Transverse colon (tissue), 4 donors: ENCODE measurements around the gene TMEM158. TPM values are rescaled to one million over a fixed set of nuclear protein-coding genes. Genes with fewer than 3 reads are reported as not detected.

Experiments used
- DNase-seq: peaks from one replicate; pipeline ENCODE4 v3.0.0-alpha.2; 2019
- H3K27ac ChIP-seq, 4 donors: fragments of 200-600 bp; sonication (generic); 2 replicates each; pipeline ENCODE4 v1.5.1; 2016 to 2018; ENCODE audit warnings: inconsistent platforms in 4 of 4
- H3K27me3 ChIP-seq: fragments of 200-600 bp; sonication (generic); 2 replicates; pipeline ENCODE4 v1.5.1; 2017; ENCODE audit warnings: inconsistent platforms
- H3K36me3 ChIP-seq, 4 donors: fragments of 200-600 bp; sonication (generic); 2 replicates each; pipeline ENCODE4 v1.5.1; 2017 to 2019; ENCODE audit warnings: inconsistent platforms in 4 of 4
- H3K4me1 ChIP-seq, 4 donors: fragments of 200-600 bp; sonication (generic); 2 replicates each; pipeline ENCODE4 v1.5.1; 2017 to 2020; ENCODE audit warnings: inconsistent platforms in 4 of 4
- H3K4me3 ChIP-seq, 4 donors: fragments of 200-600 bp; sonication (generic); 1 replicate in 1 of 4; 2 replicates in 3 of 4; pipeline versions ENCODE4 v1.5.1 to v1.6.1; 2017 to 2019; ENCODE audit warnings: inconsistent platforms in 4 of 4
- H3K9me3 ChIP-seq, 2 donors: fragments of 200-600 bp; sonication (generic); 2 replicates each; pipeline ENCODE4 v1.5.1; 2017 to 2019; ENCODE audit warnings: inconsistent platforms in 2 of 2
- CTCF ChIP-seq, 5 experiments: fragments of 200-600 bp in 3 of 5; fragments of 450-650 bp in 2 of 5; sonication (generic) in 3 of 5; IDR thresholded peaks; 1 replicate in 2 of 5; 2 replicates in 3 of 5; pipeline ENCODE4 v1.5.1; 2016 to 2017; ENCODE audit warnings: antibody characterized with exemption in 5 of 5, inconsistent platforms in 3 of 5, mild to moderate bottlenecking in 2 of 5, moderate library complexity in 1 of 5
- EP300 ChIP-seq: sonication (generic); formaldehyde crosslinking; IDR thresholded peaks from one replicate; pipeline ENCODE4 v1.6.1; 2017; ENCODE audit warnings: antibody characterized with exemption, low read depth
- POLR2A ChIP-seq: fragments of 450-650 bp; IDR thresholded peaks from one replicate; pipeline ENCODE4 v1.6.1; 2016; ENCODE audit warnings: antibody characterized with exemption, mild to moderate bottlenecking, moderate library complexity
- POLR2AphosphoS5 ChIP-seq, 3 donors: sonication (generic); formaldehyde crosslinking; IDR thresholded peaks; one replicate each; pipeline ENCODE4 v1.6.1; 2016; ENCODE audit warnings: antibody characterized with exemption in 3 of 3
- WGBS, 2 donors: methylation state at CpG; one replicate each; pipeline ENCODE4 v1.1.5; 2018; ENCODE audit warnings: low coverage in 1 of 2; 5-methylcytosine and 5-hydroxymethylcytosine counted together
- in situ Hi-C, 4 donors: fragments of 200-750 bp; cut with MboI; loops; one replicate each; pipeline versions ENCODE4 v1.15.0 to v1.15.1; 2017; ENCODE audit warnings: low sequenced_read_pairs in 3 of 4, low pct_ligation_motif_present in 1 of 4, low pct_unique_long_range_greater_than_20kb in 1 of 4
- intact Hi-C: fragments of 100-400 bp; cut with DNase I; formaldehyde crosslinking; loops from one replicate; pipeline ENCODE4 v1.15.1; 2023; ENCODE audit warnings: low total_unique reads
- total RNA-seq, 4 donors: library from RNA; depleted of rRNA; stranded (reverse); fragments of >200 nt; gene quantifications; one replicate each; pipeline ENCODE4 v1.1.0, GENCODE V29; 2016

Gene TMEM158
- total RNA-seq, 4 donors from 2014 or later, result 0.82 to 23.9 (median 1.7) TPM; not detected in 1

GRCh38 chr3:45205126-45205525 lies 21.0 kb downstream of the TMEM158 start:
- H3K36me3 ChIP-seq, result no peaks in the 10 kb centered on the region
- in situ Hi-C loops, result loop anchor here in 3 of 4 donors (25.0 kb wide), 1 partner anchor 457 kb away; no protein-coding TSS in a partner anchor
- H3K27ac ChIP-seq, result no peak overlapping the region
- intact Hi-C loops, result no loop called here
- H3K4me1 ChIP-seq, result peaks cover 0 to 14% (median 8%) of the 10 kb centered on the region in 4 donors
- H3K9me3 ChIP-seq, result no peaks in the 10 kb centered on the region
- H3K4me3 ChIP-seq, result no peak overlapping the region
- TF ChIP-seq POLR2A (no peak), POLR2AphosphoS5 (IDR thresholded peaks at IDR 0.05) (no peak), CTCF (IDR thresholded peaks at IDR 0.05) (no peak), EP300 (no peak)
- no peak for DNase-seq
- no peaks in the 10 kb centered on the region for H3K27me3 ChIP-seq

- DNase-seq, result no peak
- Histone ChIP-seq H3K9me3 (no peaks in the 10 kb centered on the region), H3K36me3 (no peaks in the 10 kb centered on the region), H3K27ac (no peak overlapping the region), H3K27me3 (no peaks in the 10 kb centered on the region), H3K4me3 (no peak overlapping the region), H3K4me1 (peaks cover 0 to 14% (median 4%) of the 10 kb centered on the region in 4 donors)
- 57% methylated on average over 1 to 3 of the region's 3 CpGs for WGBS, 2 donors
- intact Hi-C loops (no loop called here), in situ Hi-C loops (loop anchor here in 3 of 4 donors (25.0 kb wide), 1 partner anchor 458 kb away; no protein-coding TSS in a partner anchor)
- TF ChIP-seq CTCF (IDR thresholded peaks at IDR 0.05) (no peak), POLR2AphosphoS5 (IDR thresholded peaks at IDR 0.05) (no peak), EP300 (no peak), POLR2A (no peak)
These were observed 22.0 kb downstream of the TMEM158 start for GRCh38 chr3:45204136-45204535.

- peaks cover 0 to 7% (median 2%) of the 10 kb centered on the region in 4 donors for H3K4me1 ChIP-seq
- H3K4me3 ChIP-seq, result no peak overlapping the region
- H3K27me3 ChIP-seq, result no peaks in the 10 kb centered on the region
- intact Hi-C loops, result no loop called here
- H3K36me3 ChIP-seq, result no peaks in the 10 kb centered on the region
- 58 to 61% methylated on average over 8 of the region's 8 CpGs for WGBS, 2 donors
- no peaks in the 10 kb centered on the region for H3K9me3 ChIP-seq
- DNase-seq, result peak; percentile 45
- in situ Hi-C loops, result loop anchor here in 3 of 4 donors (25.0 kb wide), 1 partner anchor 462 kb away; no protein-coding TSS in a partner anchor
- no peak overlapping the region for H3K27ac ChIP-seq
- TF ChIP-seq POLR2A (no peak), CTCF (IDR thresholded peaks at IDR 0.05) (no peak), POLR2AphosphoS5 (IDR thresholded peaks at IDR 0.05) (peak in 1 of 3 donors; percentile 52)
These were observed 26.0 kb downstream of the TMEM158 start for GRCh38 chr3:45199837-45200648.

- DNase-seq, result no peak
- Histone ChIP-seq H3K4me1 (peaks cover 0 to 14% (median 7%) of the 10 kb centered on the region in 4 donors), H3K36me3 (no peaks in the 10 kb centered on the region), H3K27ac (no peak overlapping the region), H3K4me3 (no peak overlapping the region), H3K27me3 (no peaks in the 10 kb centered on the region), H3K9me3 (no peaks in the 10 kb centered on the region)
- TF ChIP-seq EP300, result no peak
- intact Hi-C loops, result no loop called here
- WGBS, 2 donors, result 74% methylated on average over 5 of the region's 5 CpGs; no CpG with 5 or more reads in 1 of the 2 donors
- in situ Hi-C loops, result no loop called here
These were observed 27.5 kb downstream of the TMEM158 start for GRCh38 chr3:45198264-45199260.
